ENCODE results near the gene KCNH1.

The KCNH1 gene

DNA sequence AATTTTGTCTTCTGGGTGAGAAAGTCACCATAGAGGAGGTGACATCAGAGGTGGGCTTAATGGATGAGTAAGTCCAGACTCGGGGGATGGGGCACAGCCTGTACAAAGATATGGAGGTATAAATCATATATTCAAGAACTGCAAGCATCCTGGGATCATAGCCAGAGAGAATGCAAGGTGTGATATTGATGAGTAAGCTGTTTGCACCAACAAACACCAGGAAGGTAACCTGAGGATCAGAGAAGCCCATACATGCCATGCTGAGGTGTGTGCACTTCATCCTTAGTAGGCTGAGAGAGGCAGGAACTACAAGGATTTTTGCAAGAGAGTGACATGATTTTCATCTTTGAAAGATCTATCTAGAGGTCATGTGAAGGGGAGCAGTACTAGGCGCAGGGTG lies 498.8 kb downstream of the KCNH1 start:
- no peaks in the 10 kb centered on the region for H4K20me1 ChIP-seq (ENCODE audit: insufficient read depth)

DNA sequence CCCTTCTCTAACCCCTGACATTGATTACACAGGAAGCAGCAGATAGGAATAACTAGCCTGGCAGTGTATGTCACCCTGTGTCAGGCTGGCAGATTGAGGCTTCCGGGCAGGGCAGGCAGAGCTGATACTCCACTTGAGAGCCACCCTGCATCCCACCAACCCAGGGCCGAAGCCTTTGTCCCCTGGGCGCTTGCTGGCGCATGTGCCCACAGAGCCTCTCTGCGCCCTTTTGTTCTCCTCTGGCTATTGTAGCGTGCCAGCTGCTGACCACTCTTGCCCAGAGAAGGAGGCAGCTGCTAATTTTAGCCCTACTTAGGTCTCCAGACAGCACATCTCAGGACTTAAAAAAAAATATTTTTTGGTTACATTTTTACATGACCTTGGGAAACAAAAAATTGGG lies 500.3 kb downstream of the KCNH1 start:
- Histone ChIP-seq H3K4me1 (ENCODE audit: low read depth, poor library complexity, severe bottlenecking) (no peaks in the 10 kb centered on the region), H3K4me3 (IDR thresholded peaks at IDR 0.05; ENCODE audit: insufficient read depth, low read depth, low read length) (no peak overlapping the region), H3K27me3 (ENCODE audit: insufficient read depth, low read depth) (no peaks in the 10 kb centered on the region), H3K4me2 (no peak overlapping the region), H3K36me3 (ENCODE audit: insufficient read depth) (no peaks in the 10 kb centered on the region), H3K27ac (no peak overlapping the region), H2AFZ (ENCODE audit: low read depth) (no peak overlapping the region), H3K9ac (no peak overlapping the region), H4K20me1 (ENCODE audit: insufficient read depth) (no peaks in the 10 kb centered on the region), H3K79me2 (ENCODE audit: insufficient read depth, low read depth) (no peaks in the 10 kb centered on the region)
- no peak for TF ChIP-seq CTCF (conservative IDR thresholded peaks at IDR 0.05; ENCODE audit: low read depth, low read length)

More for the DNA sequence above, 498.8 kb downstream of the KCNH1 start:
- Histone ChIP-seq H3K27ac (no peak overlapping the region), H3K9ac (no peak overlapping the region), H3K4me1 (ENCODE audit: low read depth, poor library complexity, severe bottlenecking) (no peaks in the 10 kb centered on the region), H3K79me2 (ENCODE audit: insufficient read depth, low read depth) (no peaks in the 10 kb centered on the region), H3K4me2 (no peak overlapping the region), H2AFZ (ENCODE audit: low read depth) (no peak overlapping the region), H3K36me3 (ENCODE audit: insufficient read depth) (no peaks in the 10 kb centered on the region), H3K4me3 (IDR thresholded peaks at IDR 0.05; ENCODE audit: insufficient read depth, low read depth, low read length) (no peak overlapping the region), H3K27me3 (ENCODE audit: insufficient read depth, low read depth) (no peaks in the 10 kb centered on the region)
- TF ChIP-seq CTCF (conservative IDR thresholded peaks at IDR 0.05; ENCODE audit: low read depth, low read length): no peak

GRCh38 chr1:210633140-210633539 lies 500.8 kb downstream of the KCNH1 start:
- no peak overlapping the region for H2AFZ ChIP-seq (ENCODE audit: low read depth)
- no peak overlapping the region for H3K9ac ChIP-seq
- H3K36me3 ChIP-seq (ENCODE audit: insufficient read depth): no peaks in the 10 kb centered on the region
- no peaks in the 10 kb centered on the region for H4K20me1 ChIP-seq (ENCODE audit: insufficient read depth)
- no peak overlapping the region for H3K4me3 ChIP-seq (IDR thresholded peaks at IDR 0.05; ENCODE audit: insufficient read depth, low read depth, low read length)
- no peaks in the 10 kb centered on the region for H3K79me2 ChIP-seq (ENCODE audit: insufficient read depth, low read depth)
- H3K27me3 ChIP-seq (ENCODE audit: insufficient read depth, low read depth): no peaks in the 10 kb centered on the region
- no peak overlapping the region for H3K27ac ChIP-seq
- TF ChIP-seq CTCF (conservative IDR thresholded peaks at IDR 0.05; ENCODE audit: low read depth, low read length): no peak
- H3K4me1 ChIP-seq (ENCODE audit: low read depth, poor library complexity, severe bottlenecking): no peaks in the 10 kb centered on the region
- H3K4me2 ChIP-seq: no peak overlapping the region

- Histone ChIP-seq H3K27ac (no peak overlapping the region), H3K4me3 (IDR thresholded peaks at IDR 0.05; ENCODE audit: insufficient read depth, low read depth, low read length) (no peak overlapping the region), H3K4me1 (ENCODE audit: low read depth, poor library complexity, severe bottlenecking) (peaks cover 7% of the 10 kb centered on the region), H3K9ac (no peak overlapping the region), H3K79me2 (ENCODE audit: insufficient read depth, low read depth) (no peaks in the 10 kb centered on the region), H2AFZ (ENCODE audit: low read depth) (no peak overlapping the region), H3K4me2 (no peak overlapping the region), H4K20me1 (ENCODE audit: insufficient read depth) (no peaks in the 10 kb centered on the region), H3K36me3 (ENCODE audit: insufficient read depth) (no peaks in the 10 kb centered on the region), H3K27me3 (ENCODE audit: insufficient read depth, low read depth) (no peaks in the 10 kb centered on the region)
- TF ChIP-seq CTCF (conservative IDR thresholded peaks at IDR 0.05; ENCODE audit: low read depth, low read length): no peak
Observed at GRCh38 chr1:210631399-210631798, 502.5 kb downstream of the KCNH1 start.
